HG03521 (cell line): ENCODE data around the gene ZFP69.
"Not testable (repeated sequence)": the region's sequence is repeated elsewhere in the genome, so short reads cannot be mapped to it uniquely, and the experiment has no call there.

Source experiments
- ATAC-seq: cut with Tn5 transposase; IDR thresholded peaks from one replicate; pipeline ENCODE4 v1.9.1; 2021; ENCODE audit warnings: mild to moderate bottlenecking, moderate library complexity; ENCODE audit not compliant: unreplicated experiment

The ZFP69 gene

DNA sequence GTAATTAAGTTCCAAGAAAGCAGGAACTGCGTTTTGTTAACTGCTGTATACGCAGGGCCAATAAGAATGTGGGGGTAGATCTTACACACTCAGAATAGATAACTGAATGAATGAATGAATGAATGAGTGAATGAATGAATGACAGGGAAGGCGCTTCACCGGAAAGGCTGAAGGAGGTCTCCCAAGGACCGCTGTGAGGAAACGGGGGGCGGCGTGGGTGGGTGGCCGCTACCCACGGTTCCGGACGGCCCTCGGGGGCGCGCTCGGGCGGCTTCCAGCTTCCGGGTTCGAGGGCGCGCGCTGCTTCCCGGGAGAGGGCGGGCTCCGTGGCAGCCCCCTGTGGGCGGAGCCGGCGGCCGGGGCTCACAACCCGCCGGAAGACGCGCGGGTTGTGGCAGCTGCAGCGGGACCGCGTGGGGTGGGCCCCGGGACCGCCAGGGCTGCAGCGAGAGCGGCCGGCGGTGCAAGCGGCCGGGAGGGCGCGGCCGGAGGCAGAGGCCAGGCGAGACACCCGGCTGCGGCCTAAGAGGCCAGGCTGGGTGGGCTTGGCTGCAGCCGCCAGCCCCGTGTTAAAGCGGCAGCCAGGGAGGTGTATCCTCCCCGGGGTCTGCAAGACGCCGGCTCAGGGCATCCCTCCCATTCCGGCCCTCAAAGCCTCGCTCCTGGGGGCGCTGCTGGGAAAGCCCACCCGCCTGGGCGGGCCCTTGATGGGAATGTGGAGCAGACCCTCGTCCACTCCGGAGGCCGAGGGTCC, at the start of gene ZFP69:
TSS of gene ZFP69 (plus strand) at position 367 of the 754 bp plus-strand sequence. CDS start 2,072 bp downstream, outside the sequence.
- peak; percentile 80 for ATAC-seq

DNA sequence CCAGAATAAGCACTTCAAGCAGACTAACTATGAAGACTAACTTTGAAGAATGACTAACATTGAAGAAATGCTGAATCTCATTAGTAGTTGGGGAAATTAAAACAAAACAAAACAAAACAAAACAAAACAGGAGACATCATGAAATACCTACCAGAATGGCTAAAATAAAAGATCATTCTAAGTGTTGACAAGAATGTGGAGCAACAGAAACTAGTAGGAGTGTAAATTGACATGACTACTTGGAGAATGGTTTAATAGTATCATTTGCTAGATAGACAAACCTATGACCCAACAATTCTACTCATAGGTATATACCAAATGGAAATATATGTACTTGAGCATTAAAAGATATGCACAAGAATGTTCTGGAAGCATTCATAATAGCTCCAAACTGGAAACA, 45.7 kb upstream of the ZFP69 start:
- no peak for ATAC-seq

DNA sequence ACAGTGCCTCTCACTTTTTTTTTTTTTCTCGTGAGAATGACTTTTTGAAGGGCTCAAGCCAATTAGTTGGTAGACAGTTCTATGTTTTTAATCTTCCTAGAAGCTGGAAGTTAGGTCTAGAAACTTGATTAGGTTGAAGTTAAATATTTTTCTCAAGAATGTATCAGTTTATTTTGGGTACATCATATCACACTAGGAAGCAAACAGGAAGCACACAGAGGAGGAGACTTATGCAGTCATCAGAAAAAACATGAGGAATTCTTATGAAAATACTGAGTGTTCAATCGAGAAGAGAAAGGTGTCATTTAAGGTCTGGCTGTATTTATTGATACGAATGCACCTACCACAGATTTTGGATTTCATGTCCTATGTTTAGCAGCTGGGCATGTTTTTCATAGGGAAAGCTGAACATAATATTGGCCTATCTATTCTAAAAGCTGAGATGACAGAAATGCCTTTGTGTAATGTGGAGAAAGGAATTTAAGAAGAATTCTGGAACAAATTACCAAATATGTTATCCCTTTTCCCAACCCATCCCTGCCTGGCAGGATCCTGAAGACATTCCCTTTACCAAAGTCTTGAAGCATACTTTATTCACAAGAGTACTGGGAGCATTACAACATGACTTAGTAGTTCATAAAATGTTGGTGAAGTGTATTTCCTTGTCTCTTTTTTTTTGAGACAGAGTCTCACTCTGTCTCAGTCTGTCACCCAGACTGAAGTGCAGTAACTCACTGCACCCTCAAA, 44.3 kb upstream of the ZFP69 start:
- ATAC-seq, result no peak

DNA sequence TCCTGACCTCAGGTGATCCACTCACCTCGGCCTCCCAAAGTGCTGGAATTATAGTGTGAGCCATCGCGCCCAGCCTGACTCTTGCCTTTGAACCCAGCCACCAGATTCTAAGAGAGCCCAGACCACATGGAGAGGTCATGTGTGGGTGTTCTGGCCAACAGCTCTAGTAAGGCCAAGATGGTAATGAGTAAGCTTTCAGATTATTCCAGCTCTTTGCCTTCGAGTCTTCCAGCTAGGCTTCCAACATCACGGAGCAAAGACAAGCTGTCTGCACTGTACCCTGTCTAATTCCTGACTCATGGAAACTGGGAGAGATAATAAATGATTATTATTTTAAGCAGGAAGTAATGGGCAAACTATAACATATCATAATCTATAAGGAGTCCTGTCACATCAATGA, 41.6 kb upstream of the ZFP69 start:
- no peak for ATAC-seq

DNA sequence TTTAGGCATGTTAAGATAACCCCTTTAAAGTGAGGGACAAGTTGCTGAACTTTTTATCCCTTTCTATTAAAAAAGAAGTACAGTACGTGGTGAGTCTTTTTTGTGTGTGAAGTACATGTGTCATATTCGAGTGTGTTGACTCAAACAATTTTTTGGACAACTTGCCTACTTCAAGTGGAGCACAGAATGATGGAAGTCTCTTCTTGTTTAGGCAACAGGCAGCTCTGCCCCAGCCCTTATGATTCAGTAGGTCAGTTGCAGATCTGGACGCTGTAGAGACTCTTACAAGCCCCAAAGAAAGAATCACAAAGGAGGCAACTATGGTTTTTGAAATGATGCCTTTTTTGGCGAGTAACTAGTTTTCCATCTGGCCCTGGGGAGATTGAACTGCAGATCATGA, 41.2 kb upstream of the ZFP69 start:
- ATAC-seq, result no peak

DNA sequence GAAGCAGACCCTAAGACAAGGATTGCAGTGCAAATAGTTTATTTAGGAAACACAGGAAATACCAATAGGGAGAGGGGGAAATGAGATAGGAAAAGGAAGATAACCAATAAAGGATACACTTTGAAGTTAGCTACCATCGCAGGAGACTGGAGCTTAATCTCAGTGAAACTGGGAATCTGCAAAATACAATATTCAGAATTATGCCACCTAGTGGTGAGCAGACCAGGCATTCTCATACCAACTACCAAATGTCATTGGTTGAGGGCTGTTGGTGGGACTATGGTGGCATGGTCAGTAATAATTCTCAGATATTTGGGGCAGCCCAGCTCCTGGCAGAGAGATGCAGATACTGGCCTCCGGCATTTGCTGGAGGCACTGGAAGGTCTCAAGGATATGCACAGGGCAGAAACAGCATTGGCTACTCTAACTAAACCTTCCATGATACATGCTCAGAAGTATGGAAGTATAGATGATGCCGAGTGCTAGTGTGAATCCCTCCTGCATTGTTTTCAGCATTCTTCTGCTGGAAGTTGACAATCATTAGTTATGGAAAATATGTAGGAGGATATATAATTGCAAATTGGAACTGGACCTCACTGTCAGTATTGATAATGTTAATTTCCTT, 38.6 kb upstream of the ZFP69 start:
- ATAC-seq, result no peak

DNA sequence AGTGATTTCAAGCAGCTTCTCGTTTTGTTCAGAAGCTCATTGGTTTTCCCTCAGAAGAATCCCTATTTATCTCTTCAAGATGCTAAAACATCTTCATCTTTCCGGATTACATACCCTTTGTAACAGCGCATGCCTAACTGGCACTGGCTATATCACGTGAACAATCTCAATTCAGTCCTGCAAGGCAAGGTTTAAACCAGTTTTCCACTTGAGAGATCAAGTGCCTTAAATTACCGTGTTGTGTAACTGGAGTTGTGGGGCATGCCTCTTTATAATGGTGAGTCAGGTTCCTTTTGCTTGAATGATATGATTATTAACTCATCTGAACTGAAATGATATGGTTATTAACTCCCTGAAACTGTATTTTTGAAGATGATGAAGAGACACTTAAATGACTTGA, 37.8 kb upstream of the ZFP69 start:
- ATAC-seq, result no peak

DNA sequence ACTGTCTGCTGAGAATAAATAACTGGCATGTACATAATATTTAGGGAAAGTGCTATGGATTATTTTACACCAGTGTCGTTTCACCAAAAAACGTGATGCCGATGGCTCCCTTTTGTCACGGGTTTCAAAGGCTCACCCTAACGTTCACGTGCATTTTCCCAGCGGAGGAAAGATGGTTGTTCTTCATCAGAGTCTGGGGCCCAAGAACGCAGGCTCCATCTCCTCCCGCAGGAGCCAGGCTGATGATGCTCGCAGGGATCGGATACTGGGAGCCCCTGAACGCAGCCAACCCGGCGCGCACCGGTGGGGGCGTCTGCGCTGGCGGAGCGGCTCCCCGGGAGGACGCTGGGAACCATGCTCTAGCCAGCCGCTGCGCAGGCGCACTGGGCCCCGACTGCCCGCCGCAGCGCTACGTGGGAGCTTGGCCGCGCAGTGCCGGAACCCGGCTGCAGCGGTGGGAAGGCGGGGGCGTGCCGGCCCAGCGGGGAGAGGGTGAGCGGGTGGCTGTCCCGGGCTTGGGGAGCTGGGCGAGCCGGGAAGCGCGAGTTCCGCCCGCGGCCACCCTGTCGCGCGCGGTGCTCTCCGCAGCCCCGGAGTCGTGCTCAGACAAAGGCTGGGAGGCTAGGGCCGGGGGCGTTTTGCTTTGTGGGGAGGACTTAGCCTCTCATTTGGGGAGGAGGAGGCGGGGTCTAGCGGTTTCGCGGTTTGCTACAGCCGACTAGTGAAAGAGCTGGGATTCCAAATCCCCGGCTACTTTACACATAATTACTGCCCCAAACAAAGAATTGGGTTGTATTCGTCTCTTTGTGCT, 27.2 kb upstream of the ZFP69 start, which contains the start of gene ZFP69B:
TSS of gene ZFP69B (plus strand) at position 793 of the 811 bp plus-strand sequence. CDS start 486 bp downstream, outside the sequence.
- peak; percentile 85 for ATAC-seq

DNA sequence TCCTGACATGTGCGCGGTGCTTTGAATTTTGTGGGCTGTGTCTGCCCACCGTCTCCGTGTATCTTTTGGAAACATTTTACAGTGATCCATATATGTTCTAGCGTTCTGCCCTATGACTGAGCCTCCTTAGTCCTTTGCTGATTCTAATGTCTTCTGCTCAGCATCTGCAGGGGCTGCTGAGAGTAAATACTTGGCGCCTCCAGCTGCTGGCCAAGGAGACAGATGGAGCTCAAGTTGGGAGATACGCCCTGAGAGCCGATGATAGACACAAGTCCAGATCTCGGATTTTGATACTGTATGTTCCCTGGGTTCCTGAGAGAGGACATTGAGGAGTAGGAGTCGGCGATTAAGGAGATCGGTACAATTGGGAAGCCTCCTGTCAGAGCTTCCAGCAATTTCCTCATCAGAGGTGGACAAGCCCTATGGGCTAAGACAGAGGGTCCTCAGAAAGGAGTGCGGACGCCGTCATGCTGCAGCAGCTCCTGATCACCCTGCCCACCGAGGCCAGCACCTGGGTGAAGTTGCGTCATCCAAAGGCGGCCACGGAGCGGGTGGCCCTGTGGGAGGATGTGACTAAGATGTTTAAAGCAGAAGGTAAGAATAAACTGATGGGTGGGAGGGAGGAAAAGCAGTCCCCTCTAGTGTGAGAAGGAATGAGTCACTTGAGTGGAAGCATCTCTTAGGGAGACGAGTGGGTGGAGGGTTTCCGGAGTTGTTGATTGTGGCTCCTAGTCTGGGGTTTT, 26.4 kb upstream of the ZFP69 start:
- ATAC-seq, result peak; percentile 38

DNA sequence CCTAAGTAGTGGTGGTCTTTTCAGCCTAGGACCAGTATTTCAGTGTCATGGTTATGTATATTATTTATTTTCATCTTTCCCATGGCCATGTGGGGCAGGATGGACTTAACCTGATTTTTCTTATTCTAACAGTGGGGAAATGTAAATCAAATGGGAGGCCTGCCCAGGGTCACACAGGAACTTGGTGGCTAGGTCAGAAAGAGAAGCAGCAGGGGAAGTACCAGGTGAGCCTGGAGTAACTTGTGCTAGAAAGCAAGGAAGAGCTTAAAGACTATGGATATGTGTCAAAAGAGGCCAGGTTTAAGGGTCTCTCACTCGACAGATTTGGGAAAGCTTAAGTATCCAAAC, 25.9 kb upstream of the ZFP69 start:
- no peak for ATAC-seq

DNA sequence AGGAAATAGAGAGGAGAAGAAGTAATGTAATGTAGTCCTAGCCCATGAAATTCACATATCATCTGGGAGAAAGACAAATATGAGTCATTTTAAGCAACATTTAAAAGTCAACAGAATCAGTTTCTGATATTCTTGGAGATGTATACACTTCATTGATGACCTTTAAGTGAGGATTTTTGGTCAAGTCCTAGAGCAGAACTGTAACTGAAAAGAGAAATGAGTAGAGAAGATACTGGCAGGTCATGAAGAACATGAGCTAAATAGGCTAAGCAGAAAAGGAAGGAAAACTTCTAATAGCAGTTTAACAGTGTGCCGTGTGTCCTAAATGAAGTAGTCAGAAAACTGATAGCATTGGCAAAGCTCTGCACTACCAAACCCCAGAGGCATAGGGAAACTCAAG, 22.2 kb upstream of the ZFP69 start:
- ATAC-seq, result no peak

DNA sequence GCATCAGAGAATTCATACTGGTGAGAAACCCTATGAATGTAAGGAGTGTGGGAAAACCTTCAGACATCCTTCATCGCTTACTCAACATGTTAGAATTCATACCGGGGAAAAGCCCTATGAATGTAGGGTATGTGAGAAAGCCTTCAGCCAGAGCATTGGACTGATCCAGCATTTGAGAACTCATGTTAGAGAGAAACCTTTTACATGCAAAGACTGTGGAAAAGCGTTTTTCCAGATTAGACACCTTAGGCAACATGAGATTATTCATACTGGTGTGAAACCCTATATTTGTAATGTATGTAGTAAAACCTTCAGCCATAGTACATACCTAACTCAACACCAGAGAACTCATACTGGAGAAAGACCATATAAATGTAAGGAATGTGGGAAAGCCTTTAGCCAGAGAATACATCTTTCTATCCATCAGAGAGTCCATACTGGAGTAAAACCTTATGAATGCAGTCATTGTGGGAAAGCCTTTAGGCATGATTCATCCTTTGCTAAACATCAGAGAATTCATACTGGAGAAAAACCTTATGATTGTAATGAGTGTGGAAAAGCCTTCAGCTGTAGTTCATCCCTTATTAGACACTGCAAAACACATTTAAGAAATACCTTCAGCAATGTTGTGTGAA, 14.0 kb upstream of the ZFP69 start:
- ATAC-seq, result no peak

DNA sequence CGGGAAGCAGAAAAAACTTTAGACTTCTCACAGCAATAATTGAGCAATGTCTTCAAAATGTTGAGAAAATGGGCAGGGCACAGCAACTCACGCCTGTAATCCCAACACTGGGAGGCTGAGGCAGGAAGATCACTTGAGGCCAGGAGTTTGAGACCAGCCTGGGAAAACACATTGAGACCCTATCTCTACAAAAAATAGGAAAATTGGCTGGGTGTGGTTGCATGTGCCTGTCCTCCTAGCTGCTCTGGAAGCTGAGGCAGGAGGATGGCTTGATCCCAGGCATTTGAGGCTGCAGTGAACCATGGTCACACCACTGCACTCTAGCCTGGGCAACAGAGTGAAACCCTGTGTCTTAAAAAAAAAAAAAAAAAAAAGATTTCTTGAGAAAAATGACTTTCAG, 7.8 kb upstream of the ZFP69 start:
- ATAC-seq, result no peak

DNA sequence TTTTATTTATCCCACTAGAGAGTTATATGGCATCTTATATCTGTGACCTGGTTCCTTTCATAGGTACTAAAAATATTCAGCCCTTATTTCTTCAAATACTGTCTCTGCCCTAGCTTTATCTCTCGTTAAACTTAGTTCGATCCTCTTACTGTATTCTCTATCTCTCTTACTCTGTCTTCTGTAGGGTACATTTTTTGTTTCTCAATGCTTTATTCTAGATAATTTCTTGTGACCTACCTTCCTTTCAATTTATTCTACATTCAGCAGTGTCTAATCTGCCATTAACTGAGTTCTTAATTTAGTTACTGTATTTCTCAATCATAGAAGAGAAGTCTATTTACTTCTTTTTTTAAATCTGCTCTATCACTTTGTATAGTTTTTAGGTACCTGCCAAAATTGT, 1.8 kb upstream of the ZFP69 start:
- no peak for ATAC-seq

DNA sequence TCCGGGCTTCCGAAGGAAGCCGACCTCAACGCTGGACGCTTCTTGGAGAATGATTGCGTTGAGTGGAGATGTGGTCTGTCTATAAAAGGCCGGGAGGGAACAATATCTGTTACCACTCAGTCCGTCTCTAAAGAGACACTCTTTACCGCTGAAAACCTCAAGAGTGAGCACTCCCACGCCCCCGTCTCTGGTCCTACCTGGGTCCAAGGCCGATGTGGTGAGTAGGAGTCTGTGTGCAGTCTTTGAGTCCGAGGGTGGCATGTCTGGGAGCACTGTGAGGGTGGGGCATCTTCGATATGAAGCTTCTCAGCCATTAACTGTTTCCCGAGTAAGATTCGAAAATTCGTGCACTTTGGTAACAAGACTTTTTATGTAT, 576 bp downstream of the ZFP69 start:
- ATAC-seq, result no peak

DNA sequence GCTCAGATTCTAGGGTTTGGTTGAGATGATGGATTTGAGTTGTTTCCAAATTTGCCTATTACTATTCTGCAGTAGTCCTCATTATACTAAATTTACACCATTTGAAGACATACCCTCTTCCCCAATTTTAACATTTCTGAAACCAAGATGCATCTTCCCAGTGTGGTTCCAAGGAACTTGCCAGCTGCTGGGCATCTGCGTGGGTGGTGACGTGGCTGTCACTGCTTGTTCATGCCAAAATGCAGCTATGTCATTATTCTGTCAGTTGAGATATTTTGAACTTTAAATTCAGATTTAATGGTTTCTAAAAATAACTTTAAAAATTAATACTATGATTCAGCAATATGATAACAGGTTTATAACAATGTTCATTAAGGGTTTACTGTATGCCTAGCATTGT, 1.2 kb downstream of the ZFP69 start:
- ATAC-seq, result no peak

DNA sequence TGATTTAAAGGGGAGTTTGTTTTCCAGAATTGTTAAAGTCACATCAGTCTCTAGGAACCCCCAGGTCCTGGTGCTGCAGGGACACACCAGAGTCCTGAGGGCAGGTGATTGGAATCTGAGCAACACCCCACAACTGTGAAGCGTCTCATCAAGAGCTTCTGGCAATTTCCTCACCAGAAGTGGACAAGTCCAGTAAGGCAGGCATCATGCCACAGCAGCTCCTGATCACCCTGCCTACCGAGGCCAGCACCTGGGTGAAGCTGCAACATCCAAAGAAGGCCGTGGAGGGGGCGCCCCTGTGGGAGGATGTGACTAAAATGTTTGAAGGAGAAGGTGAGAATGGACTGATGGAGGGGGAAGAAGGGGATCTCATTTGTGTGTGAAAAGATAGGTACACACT, 2.1 kb downstream of the ZFP69 start:
- no peak for ATAC-seq

DNA sequence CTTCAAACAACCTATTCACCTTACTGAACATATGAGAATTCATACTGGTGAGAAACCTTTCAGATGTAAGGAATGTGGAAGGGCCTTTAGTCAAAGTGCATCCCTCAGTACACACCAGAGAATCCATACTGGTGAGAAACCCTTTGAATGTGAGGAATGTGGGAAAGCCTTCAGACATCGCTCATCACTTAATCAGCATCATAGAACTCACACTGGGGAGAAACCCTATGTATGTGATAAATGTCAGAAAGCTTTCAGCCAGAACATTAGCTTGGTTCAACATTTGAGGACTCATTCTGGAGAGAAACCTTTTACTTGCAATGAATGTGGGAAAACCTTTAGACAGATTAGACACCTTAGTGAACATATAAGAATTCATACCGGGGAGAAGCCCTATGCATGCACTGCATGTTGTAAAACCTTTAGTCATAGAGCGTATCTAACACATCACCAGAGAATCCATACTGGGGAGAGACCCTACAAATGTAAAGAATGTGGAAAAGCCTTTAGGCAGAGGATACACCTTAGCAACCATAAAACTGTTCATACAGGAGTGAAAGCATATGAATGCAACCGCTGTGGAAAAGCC, 18.3 kb downstream of the ZFP69 start:
- no peak for ATAC-seq

DNA sequence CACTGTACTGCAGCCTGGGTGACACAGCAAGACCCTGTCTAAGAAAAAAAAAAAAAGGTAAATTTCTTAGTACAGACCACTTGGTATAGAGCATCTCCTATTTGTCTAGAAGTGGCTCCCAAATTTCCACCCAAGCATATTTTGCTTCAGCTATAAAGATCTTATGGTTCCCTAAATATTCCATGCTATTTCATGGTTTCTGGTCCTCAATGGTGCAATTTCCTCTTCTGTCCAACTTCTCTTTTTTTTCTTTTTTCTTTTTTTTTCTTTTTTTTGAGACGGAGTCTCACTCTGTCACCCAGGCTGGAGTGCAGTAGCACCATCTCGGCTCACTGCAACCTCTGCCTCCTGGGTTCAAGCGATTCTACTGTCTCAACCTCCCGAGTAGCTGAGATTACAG, 25.6 kb downstream of the ZFP69 start:
- ATAC-seq, result not testable (repeated sequence)

DNA sequence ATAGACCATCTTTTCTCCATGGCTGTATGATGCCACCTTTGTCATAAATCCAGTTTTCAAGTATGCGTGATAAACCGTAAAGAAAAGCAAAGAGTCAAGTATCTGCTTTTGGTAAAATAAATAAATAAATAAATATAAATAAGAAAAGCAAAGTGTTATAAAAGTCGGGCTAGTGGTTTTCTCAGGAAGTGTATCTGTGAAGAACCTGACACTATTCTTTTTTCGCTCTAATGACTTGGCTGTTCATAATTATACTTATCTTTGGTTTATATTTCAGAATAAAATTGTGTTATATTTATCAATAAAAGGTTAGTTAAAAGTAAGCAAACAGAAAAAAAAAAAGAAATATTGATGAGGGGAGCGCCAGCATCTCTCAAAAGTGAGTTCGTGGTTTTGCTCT, 30.9 kb downstream of the ZFP69 start:
- no peak for ATAC-seq
